H7 (cell line): ENCODE data around the gene PPM1H. TPM values are rescaled to one million over a fixed set of nuclear protein-coding genes. Genes with fewer than 3 reads are reported as not detected.
"Not testable (repeated sequence)": the region's sequence is repeated elsewhere in the genome, so short reads cannot be mapped to it uniquely, and the experiment has no call there.

Source experiments
- DNase-seq: peaks from one replicate; pipeline ENCODE4 v3.0.0; 2012
- H3K27me3 ChIP-seq: 2 replicates; pipeline ENCODE4 v1.6.0; 2011; ENCODE audit warnings: mild to moderate bottlenecking, low read length; ENCODE audit not compliant: control insufficient read depth, insufficient read depth
- H3K36me3 ChIP-seq: replicated peaks from 2 replicates; pipeline ENCODE4 v1.5.1; 2011; ENCODE audit warnings: low read length; ENCODE audit not compliant: control insufficient read depth, insufficient read depth
- H3K4me3 ChIP-seq: 2 replicates; pipeline ENCODE4 v1.5.1; 2011; ENCODE audit warnings: low read depth, mild to moderate bottlenecking, control low read depth, low read length, moderate library complexity; ENCODE audit not compliant: insufficient read depth
- total RNA-seq: library from RNA; depleted of rRNA; stranded (reverse); fragments of >200 nt; shearing (Covaris generic); gene quantifications from 2 replicates; pipeline ENCODE4 v1.2.3, GENCODE V29; 2014

Gene PPM1H
- total RNA-seq, 1 experiment from 2014 or later = 17.0 TPM

GRCh38 chr12:62664951-62665350, 270.0 kb downstream of the PPM1H start:
- not testable (repeated sequence) for H3K4me3 ChIP-seq, H3K36me3 ChIP-seq, H3K27me3 ChIP-seq, DNase-seq

GRCh38 chr12:62660756-62661155, 274.2 kb downstream of the PPM1H start:
- no peaks in the 10 kb centered on the region for H3K27me3 ChIP-seq
- H3K4me3 ChIP-seq = no peak overlapping the region
- no peaks in the 10 kb centered on the region for H3K36me3 ChIP-seq
- DNase-seq = no peak

DNA sequence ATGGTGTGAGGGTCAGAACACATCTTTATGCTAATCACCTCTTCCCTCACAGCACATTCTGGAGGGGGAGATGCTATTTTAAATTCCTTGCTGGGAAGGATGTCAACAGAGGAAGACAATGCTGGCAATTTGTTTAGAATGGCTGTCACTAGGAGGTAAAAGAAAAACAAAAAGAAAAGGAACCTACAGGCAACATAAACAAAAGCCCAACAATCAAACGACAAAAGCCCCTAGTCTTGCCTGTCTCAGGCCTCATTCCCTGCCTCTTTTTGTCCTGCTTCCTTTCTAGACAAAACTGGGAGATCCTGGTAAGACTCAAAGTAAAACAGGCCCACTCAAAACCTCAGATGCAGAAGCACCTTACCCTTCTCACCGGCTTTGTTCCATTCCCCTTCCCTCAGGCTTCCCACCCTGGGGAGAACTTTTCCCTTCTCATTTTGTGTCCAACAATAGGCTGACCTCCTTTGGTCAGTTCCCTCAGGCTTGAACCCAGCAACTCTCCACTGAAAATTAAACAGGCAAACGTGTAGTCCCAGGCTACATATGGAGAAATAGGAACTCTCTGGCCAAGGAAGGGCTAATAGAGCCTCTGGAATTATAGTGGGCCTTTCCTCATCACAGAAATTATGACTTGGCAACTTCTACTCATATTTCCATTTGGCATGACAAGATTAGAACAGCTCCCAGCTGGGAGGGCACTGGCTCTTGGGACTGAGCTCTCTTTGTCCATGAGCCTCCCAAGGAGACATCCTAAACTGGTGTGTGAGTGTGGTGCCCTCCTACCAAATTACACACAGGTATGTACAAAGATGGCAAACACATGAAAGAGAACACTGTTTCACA, 275.3 kb downstream of the PPM1H start:
- Histone ChIP-seq H3K36me3 (no peaks in the 10 kb centered on the region), H3K27me3 (peaks cover 4% of the 10 kb centered on the region; the same call in 1 of the 2 replicates), H3K4me3 (no peak overlapping the region)
- DNase-seq = peak; percentile 54

- DNase-seq = no peak
- peaks cover 4% of the 10 kb centered on the region; the same call in 1 of the 2 replicates for H3K27me3 ChIP-seq
- H3K36me3 ChIP-seq = no peaks in the 10 kb centered on the region
- no peak overlapping the region for H3K4me3 ChIP-seq
These were observed 276.0 kb downstream of the PPM1H start for GRCh38 chr12:62658910-62659309.

- Histone ChIP-seq H3K4me3 (no peak overlapping the region), H3K36me3 (no peaks in the 10 kb centered on the region), H3K27me3 (peaks cover 4% of the 10 kb centered on the region; the same call in 1 of the 2 replicates)
- DNase-seq = no peak
These were observed 277.7 kb downstream of the PPM1H start for GRCh38 chr12:62657363-62657632.

- Histone ChIP-seq H3K36me3 (no peaks in the 10 kb centered on the region), H3K4me3 (no peak overlapping the region), H3K27me3 (peaks cover 4% of the 10 kb centered on the region; the same call in 1 of the 2 replicates)
- DNase-seq = no peak
These were observed 278.2 kb downstream of the PPM1H start for GRCh38 chr12:62656591-62657362.

- H3K36me3 ChIP-seq = no peaks in the 10 kb centered on the region
- DNase-seq = no peak
- no peak overlapping the region for H3K4me3 ChIP-seq
- H3K27me3 ChIP-seq = peaks cover 4% of the 10 kb centered on the region; the same call in 1 of the 2 replicates
These were observed 279.2 kb downstream of the PPM1H start for GRCh38 chr12:62655666-62656151.

- DNase-seq = no peak
- no peaks in the 10 kb centered on the region for H3K36me3 ChIP-seq
- H3K4me3 ChIP-seq = no peak overlapping the region
- peaks cover 4% of the 10 kb centered on the region; the same call in 1 of the 2 replicates for H3K27me3 ChIP-seq
These were observed 280.4 kb downstream of the PPM1H start for GRCh38 chr12:62654326-62655241.

DNA sequence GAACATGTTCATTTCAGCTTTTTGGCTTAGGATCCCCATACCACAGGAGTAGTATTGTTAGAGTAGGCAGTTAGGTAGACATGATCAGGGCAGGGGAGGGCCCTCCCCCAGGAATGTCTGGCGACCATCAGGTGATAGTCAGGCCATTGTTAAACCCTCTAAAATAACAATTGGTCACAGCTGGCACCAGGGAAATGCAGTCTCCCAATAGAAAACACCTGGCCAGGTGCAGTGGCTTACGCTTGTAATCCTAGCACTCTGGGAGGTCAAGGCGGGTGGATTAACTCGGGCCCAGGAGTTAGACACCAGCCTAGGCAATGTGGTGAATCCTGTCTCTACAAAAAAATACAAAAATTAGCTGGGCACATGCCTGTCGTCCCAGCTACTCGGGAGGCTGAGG, 281.2 kb downstream of the PPM1H start:
- Histone ChIP-seq H3K36me3 (no peaks in the 10 kb centered on the region), H3K27me3 (peaks cover 4% of the 10 kb centered on the region; the same call in 1 of the 2 replicates), H3K4me3 (no peak overlapping the region)
- DNase-seq = peak; percentile 58

DNA sequence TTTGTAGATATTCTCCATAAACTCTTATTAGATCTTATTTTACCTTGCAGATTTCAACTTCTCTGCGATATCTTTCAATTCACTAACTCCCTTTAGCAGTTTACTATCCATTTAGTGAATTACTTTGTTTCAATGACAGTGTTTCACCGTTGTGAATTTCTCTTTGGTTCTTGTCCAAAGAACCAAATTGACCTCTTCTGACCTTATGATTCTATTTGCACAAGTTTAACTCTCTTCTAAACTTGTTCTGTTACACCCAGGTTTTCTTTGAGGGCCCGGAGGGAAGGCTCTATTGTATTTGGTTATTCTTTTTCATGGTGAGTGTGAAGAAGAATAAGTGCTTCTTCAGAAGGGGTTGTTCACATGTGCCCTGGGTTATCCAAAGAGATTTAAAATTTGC, 281.6 kb downstream of the PPM1H start:
- DNase-seq = no peak
- Histone ChIP-seq H3K4me3 (no peak overlapping the region), H3K27me3 (peaks cover 4% of the 10 kb centered on the region; the same call in 1 of the 2 replicates)

GRCh38 chr12:62651138-62651537, 283.8 kb downstream of the PPM1H start:
- H3K4me3 ChIP-seq = no peak overlapping the region
- H3K27me3 ChIP-seq = peaks cover 4% of the 10 kb centered on the region; the same call in 1 of the 2 replicates
- DNase-seq = no peak
- 0 out of 2 replicates have a peak, but pooled peaks cover 1% of the 10 kb centered on the region for H3K36me3 ChIP-seq

More for the DNA sequence above, 281.6 kb downstream of the PPM1H start:
- no peaks in the 10 kb centered on the region for H3K36me3 ChIP-seq

GRCh38 chr12:62649412-62650138, 285.4 kb downstream of the PPM1H start:
- DNase-seq = no peak
- Histone ChIP-seq H3K4me3 (no peak overlapping the region), H3K36me3 (0 out of 2 replicates have a peak, but pooled peaks cover 1% of the 10 kb centered on the region), H3K27me3 (no peaks in the 10 kb centered on the region; the same call in 1 of the 2 replicates)

DNA sequence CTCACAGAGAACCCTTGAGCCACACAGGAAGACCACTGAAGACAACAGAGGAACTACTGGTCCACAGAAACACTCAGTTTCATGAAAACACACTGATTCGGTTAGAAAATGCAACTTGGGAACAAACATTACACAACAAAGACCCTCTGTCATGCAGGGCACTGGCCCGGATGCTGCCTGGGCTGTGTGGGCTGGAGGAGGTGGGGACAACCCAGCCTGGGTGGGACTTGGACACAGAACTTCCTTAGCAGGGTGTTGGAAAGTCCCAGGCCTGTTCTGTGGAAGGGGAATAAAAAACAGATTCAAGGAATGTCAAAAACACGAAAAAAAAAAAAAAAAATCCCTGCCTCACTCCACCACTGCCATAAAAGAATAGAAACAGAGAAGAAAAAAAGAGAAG, 287.4 kb downstream of the PPM1H start:
- no peaks in the 10 kb centered on the region for H3K27me3 ChIP-seq
- DNase-seq = no peak
- H3K4me3 ChIP-seq = no peak overlapping the region
- H3K36me3 ChIP-seq = 0 out of 2 replicates have a peak, but pooled peaks cover 1% of the 10 kb centered on the region
